GM19035 (cell line): ENCODE data around the gene SLC35F1.

Source experiments
- ATAC-seq: cut with Tn5 transposase; IDR thresholded peaks from one replicate; pipeline ENCODE4 v1.9.1; 2021; ENCODE audit not compliant: unreplicated experiment

The SLC35F1 gene

GRCh38 chr6:118186672-118187567 is 279.9 kb downstream of the SLC35F1 start:
- no peak for ATAC-seq

- ATAC-seq: no peak
Measured at GRCh38 chr6:118187568-118188164, 280.6 kb downstream of the SLC35F1 start.

- no peak for ATAC-seq
Measured at GRCh38 chr6:118188561-118188960, 281.5 kb downstream of the SLC35F1 start.

GRCh38 chr6:118197539-118197938 is 290.5 kb downstream of the SLC35F1 start:
- no peak for ATAC-seq

GRCh38 chr6:118198746-118199145 is 291.7 kb downstream of the SLC35F1 start:
- no peak for ATAC-seq

- no peak for ATAC-seq
Measured at GRCh38 chr6:118200160-118200559, 293.1 kb downstream of the SLC35F1 start.

GRCh38 chr6:118202517-118202916 is 295.5 kb downstream of the SLC35F1 start:
- no peak for ATAC-seq

- ATAC-seq: no peak
Measured at GRCh38 chr6:118203545-118203944, 296.5 kb downstream of the SLC35F1 start.

GRCh38 chr6:118206221-118206620 is 299.2 kb downstream of the SLC35F1 start:
- no peak for ATAC-seq

GRCh38 chr6:118207947-118208346 is 300.9 kb downstream of the SLC35F1 start:
- no peak for ATAC-seq

- no peak for ATAC-seq
Measured at GRCh38 chr6:118212451-118213173, 305.5 kb downstream of the SLC35F1 start.

GRCh38 chr6:118215269-118215668 is 308.2 kb downstream of the SLC35F1 start:
- ATAC-seq: no peak

GRCh38 chr6:118216751-118217150 is 309.7 kb downstream of the SLC35F1 start:
- no peak for ATAC-seq

GRCh38 chr6:118218156-118218555 is 311.1 kb downstream of the SLC35F1 start:
- no peak for ATAC-seq

GRCh38 chr6:118220429-118221128 is 313.5 kb downstream of the SLC35F1 start:
- ATAC-seq: no peak

GRCh38 chr6:118223316-118223715 is 316.3 kb downstream of the SLC35F1 start:
- ATAC-seq: no peak

- ATAC-seq: no peak
Measured at GRCh38 chr6:118228886-118229285, 321.8 kb downstream of the SLC35F1 start.

- peak; percentile 56 for ATAC-seq
Measured at GRCh38 chr6:118240878-118241528, 333.9 kb downstream of the SLC35F1 start.

- ATAC-seq: no peak
Measured at GRCh38 chr6:118246406-118246805, 339.3 kb downstream of the SLC35F1 start.

- no peak for ATAC-seq
Measured at GRCh38 chr6:118248171-118248570, 341.1 kb downstream of the SLC35F1 start.

GRCh38 chr6:118249680-118250079 is 342.6 kb downstream of the SLC35F1 start:
- no peak for ATAC-seq
